Measurements from ENCODE around the gene GNAQ.

Gene GNAQ

DNA sequence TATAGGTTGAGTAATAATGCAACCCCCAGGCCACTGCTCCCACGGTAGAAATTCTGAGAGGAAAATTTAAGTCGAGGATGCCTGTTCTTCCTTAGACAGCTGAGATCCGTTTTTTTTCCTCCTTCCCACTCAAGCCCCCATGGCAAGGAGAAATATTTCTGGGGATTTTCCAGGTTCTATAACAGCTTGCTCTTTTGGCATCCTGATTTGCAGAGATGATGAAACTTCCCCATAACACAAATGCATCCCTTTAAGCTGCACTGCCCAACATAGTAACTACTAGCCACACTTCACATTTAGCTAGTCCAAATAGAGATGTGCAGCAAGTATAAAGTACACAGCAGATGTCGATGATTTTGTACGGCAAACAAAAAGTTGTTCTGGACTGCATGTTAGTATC, 351.0 kb downstream of the GNAQ start:
- DNase-seq (ENCODE audit: low read depth): no peak

DNA sequence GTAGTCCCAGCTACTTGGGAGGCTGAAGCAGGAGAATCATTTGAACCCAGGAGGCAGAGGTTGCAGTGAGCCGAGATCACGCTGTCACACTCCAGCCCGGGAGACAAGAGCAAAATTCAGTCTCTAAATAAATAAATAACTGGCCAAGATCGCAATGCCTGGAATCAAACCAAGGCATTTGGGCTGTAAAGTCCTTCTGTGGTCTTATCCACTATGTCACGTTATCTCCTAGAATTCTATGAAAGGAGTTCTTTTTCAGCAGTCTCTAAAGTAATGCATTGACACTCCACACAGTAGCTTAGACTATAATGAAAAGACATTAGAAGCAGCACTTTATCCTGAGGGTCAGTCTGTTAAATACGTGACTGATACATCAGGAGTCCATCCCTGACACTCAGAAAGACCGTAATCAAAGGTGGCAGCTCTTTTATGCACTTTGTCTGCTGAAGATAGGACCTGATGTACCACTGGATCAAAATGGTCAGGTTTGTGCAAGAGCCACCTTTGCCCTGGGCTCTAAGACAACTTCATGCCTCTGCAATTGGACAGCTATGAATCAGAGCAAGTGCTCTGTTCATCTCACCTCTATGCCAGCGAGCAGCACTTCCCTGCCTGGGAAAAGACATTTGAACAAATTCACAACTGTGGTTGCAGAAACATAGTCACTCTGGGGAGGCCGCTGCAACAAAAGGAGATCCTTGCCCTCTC, 351.8 kb downstream of the GNAQ start:
- DNase-seq (ENCODE audit: low read depth): no peak

GRCh38 chr9:77679088-77679487, 352.5 kb downstream of the GNAQ start:
- DNase-seq (ENCODE audit: low read depth): no peak

- DNase-seq (ENCODE audit: low read depth): no peak
These were observed 353.6 kb downstream of the GNAQ start for GRCh38 chr9:77677957-77678535.

DNA sequence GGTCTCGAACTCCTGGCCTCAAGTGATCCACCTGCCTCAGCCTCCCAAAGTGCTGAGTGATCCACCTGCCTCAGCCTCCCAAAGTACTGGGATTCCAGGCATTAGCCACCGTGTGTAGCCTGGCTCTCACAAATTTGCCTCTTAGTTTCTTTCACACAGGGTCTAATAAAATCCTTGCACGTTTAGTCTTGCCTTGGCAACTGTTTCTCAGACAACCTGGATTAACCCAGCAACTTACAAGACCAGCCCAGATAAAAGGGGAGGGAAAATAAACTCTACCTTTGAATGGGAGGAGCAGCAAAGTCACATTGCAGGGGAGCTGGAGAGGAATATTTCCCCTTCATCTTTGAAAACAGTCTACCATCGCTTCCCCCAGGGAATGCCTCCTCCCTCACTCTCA, 354.2 kb downstream of the GNAQ start:
- no peak for DNase-seq (ENCODE audit: low read depth)

GRCh38 chr9:77673941-77674791, 357.4 kb downstream of the GNAQ start:
- DNase-seq (ENCODE audit: low read depth): no peak

DNA sequence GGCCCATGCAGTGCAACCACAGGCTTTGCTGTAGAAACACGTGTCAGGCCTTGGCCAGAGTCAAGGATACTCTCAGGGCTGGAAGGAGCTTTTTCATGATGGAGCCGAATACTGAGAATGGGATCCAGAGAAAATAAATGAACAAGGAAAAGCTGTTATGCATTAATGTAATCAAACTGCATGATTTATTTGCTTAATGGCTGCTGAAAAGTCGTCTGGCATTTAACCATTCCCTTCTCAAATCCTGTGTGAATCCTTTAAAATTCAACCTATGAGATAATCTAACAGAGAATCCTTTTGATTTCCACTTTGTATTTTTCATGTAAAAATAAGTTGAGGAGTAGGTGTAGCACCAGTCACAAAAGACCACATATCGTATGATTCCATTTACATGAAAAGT, 359.4 kb downstream of the GNAQ start:
- no peak for DNase-seq (ENCODE audit: low read depth)

DNA sequence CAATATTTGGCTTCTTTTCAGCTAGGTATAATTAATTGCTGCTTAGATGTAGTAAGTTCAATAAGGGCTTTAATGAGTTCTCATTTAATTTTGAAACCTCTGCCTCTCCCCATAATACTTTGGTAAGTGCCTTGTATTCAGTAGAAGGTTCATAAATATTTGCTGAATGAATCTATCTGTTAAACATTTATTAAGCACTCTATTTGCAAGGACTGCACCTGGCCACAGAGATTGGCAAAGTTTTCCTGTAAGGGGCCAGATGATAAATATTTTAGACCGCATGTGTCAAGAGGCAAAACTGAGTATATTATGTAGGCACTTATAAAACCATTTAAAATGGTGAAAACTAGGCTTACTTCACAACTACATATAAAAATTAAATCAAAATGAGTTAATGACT, 364.5 kb downstream of the GNAQ start:
- no peak for DNase-seq (ENCODE audit: low read depth)
